ENCODE data around the gene SMARCB1.
A peak's percentile ranks its signal among the peaks of the same experiment; 100 is the strongest.

The SMARCB1 gene

DNA sequence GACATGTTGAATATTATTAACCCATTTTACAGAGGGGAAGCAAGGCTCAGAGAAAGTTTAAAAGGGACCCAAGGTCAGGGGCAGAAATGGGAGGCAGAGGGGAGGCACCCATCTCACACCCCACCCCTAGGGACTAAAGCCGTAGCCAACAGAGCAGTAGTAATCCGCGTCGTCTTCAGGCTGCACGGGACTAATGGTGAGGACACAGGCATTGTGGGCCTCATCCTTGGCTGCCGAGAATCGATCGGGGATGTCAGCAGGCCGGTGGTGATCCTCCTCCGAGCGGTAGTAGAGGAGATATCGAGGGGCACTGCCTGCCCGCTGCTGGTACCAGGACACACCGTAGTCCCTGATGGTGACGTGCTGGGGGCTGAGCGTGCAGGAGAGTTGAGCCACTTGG is 34.0 kb upstream of the SMARCB1 start:
- TF ChIP-seq, protein P1, sequence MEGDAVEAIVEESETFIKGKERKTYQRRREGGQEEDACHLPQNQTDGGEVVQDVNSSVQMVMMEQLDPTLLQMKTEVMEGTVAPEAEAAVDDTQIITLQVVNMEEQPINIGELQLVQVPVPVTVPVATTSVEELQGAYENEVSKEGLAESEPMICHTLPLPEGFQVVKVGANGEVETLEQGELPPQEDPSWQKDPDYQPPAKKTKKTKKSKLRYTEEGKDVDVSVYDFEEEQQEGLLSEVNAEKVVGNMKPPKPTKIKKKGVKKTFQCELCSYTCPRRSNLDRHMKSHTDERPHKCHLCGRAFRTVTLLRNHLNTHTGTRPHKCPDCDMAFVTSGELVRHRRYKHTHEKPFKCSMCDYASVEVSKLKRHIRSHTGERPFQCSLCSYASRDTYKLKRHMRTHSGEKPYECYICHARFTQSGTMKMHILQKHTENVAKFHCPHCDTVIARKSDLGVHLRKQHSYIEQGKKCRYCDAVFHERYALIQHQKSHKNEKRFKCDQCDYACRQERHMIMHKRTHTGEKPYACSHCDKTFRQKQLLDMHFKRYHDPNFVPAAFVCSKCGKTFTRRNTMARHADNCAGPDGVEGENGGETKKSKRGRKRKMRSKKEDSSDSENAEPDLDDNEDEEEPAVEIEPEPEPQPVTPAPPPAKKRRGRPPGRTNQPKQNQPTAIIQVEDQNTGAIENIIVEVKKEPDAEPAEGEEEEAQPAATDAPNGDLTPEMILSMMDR (IDR thresholded peaks at IDR 0.05; ENCODE audit: extremely low read depth, insufficient read depth, missing control alignments): no peak
- DNase-seq (ENCODE audit: low spot score): peak; percentile 62

GRCh38 chr22:23753385-23753784 is 33.4 kb upstream of the SMARCB1 start:
- in situ Hi-C loops (cut with MboI; ENCODE audit: low pct_unique_long_range_greater_than_20kb, low sequenced_read_pairs, unreplicated experiment): no loop called here
- TF ChIP-seq, protein P1 (IDR thresholded peaks at IDR 0.05; ENCODE audit: extremely low read depth, insufficient read depth, missing control alignments): no peak
- no peak for DNase-seq (ENCODE audit: low spot score)

More for the DNA sequence above, 34.0 kb upstream of the SMARCB1 start:
- in situ Hi-C loops (cut with MboI; ENCODE audit: low pct_unique_long_range_greater_than_20kb, low sequenced_read_pairs, unreplicated experiment): no loop called here

DNA sequence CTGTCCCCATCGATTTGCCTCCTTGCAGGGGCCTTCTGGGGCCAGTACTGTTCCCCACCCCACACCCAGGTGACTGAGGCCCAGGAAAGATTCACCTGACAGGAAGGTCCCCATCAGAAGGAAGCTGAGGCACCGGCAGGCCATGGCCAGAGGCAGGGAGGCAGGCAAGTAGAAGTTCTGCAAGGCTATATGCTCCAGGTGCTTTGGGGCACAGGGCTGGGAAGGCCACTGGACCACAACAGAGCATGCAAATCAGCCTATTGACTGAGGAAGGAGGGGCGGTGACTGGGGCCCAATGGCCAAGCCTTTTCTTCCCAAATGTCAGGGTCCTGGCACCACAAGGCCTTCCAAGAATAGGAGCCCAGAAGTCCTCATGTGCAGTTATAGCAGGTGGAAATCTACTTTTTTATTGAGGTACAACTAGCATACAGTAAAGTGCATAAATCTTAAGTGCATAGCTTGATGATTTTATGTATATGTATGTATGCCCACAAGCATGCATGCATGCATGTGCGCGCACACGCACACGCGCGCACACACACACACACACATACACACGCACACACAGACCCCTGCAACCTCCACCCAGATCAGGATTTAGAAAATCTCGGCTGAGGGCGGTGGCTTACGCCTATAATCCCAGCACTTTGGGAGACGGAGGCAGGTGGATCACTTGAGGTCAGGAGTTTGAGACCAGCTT is 32.4 kb upstream of the SMARCB1 start, which contains the start of gene VPREB3:
Gene VPREB3, minus strand, starts transcription at position 206 of the 700 bp plus-strand sequence. Its CDS starts 62 bp downstream, at position 144.
- in situ Hi-C loops (cut with MboI; ENCODE audit: low pct_unique_long_range_greater_than_20kb, low sequenced_read_pairs, unreplicated experiment): no loop called here
- TF ChIP-seq, protein P1 (IDR thresholded peaks at IDR 0.05; ENCODE audit: extremely low read depth, insufficient read depth, missing control alignments): no peak
- peak; percentile 34 for DNase-seq (ENCODE audit: low spot score)

DNA sequence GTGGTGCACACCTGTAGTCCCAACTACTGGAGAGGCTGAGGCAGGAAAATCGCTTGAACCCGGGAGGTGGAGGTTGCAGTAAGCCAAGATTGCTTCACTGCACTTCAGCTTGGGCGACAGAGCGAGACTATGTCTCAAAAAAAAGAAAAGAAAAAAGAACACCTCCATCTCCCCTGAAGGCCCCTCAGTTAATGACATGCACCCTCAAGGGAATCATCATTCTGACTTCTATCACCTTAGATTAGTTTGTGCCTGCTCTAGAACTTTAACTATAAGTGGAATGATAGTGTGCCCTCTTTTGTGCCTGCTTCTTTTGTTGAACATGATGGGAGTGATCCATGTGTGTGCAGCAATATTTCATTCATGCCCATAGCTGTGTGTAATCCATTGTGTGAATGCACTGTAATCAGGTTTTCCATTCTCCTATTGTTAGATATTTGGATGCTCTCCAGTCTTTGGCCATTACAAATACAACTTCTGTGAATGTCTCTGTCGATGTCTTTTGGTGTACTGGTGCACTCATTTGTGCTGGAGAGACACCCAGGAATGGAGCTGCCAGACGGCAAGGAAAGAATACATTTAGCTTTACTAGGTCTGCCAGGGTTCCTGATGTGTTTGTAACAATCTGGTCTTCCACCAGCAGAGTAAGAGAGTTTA is 31.7 kb upstream of the SMARCB1 start:
- in situ Hi-C loops (cut with MboI; ENCODE audit: low pct_unique_long_range_greater_than_20kb, low sequenced_read_pairs, unreplicated experiment): no loop called here
- TF ChIP-seq, protein P1 (IDR thresholded peaks at IDR 0.05; ENCODE audit: extremely low read depth, insufficient read depth, missing control alignments): no peak
- DNase-seq (ENCODE audit: low spot score): no peak

DNA sequence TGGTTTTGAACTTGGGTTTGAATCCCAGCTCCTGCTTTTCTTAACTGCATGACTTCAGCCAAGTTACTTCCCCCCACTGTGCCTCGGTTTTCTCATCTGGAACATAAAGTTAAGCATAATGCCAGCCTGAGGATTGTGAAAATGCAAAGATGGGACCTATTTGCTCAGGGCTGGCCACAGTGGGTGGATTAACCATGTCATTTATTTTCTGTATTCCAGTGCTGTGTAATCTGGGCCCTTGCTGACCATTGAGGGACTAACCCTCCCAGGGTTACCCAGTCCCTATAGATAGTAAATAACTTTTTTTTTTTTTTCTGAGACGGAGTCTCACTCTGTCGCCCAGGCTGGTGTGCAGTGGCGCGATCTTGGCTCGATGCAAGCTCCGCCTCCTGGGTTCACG is 31.1 kb upstream of the SMARCB1 start:
- in situ Hi-C loops (cut with MboI; ENCODE audit: low pct_unique_long_range_greater_than_20kb, low sequenced_read_pairs, unreplicated experiment): no loop called here
- no peak for DNase-seq (ENCODE audit: low spot score)
- TF ChIP-seq, protein P1 (IDR thresholded peaks at IDR 0.05; ENCODE audit: extremely low read depth, insufficient read depth, missing control alignments): no peak

DNA sequence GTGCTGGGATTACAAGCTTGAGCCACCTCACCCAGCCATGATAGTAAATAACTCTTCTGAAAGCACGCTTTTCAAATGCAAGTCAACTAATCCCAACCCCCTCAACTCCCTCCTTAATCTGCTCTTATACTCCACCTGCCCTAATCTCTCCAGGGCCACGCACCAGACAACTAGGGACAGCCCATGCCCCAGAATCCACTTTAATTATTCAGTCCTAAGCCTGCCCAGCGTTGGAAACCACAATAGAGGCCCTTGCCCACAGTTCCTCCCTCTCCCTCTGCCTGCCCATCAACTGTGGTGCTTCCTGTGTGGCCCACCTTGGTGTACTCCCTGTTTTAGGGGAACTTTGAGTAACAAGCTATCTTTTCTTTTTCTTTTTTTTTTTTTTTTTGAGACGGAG is 29.9 kb upstream of the SMARCB1 start:
- in situ Hi-C loops (cut with MboI; ENCODE audit: low pct_unique_long_range_greater_than_20kb, low sequenced_read_pairs, unreplicated experiment): no loop called here
- TF ChIP-seq, protein P1 (IDR thresholded peaks at IDR 0.05; ENCODE audit: extremely low read depth, insufficient read depth, missing control alignments): no peak
- DNase-seq (ENCODE audit: low spot score): no peak

All from GM13977 (cell line).